Cardiac muscle cell (in vitro differentiated cells and primary cell): ENCODE measurements around the gene SLC12A5. TPM values are rescaled to one million over a fixed set of nuclear protein-coding genes. Genes with fewer than 3 reads are reported as not detected.

Experiments used
- DNase-seq, 2 donors: peaks; one replicate each; pipeline versions ENCODE4 v3.0.0 to v3.0.0-alpha.2; 2010 to 2017; ENCODE audit warnings: low read depth in 1 of 2, low spot score in 1 of 2
- H3K27ac ChIP-seq: fragments of 200-600 bp; sonication (generic); 2 replicates; pipeline ENCODE4 v1.5.1; 2016
- H3K27me3 ChIP-seq: fragments of 200-600 bp; sonication (generic); 2 replicates; pipeline ENCODE4 v1.6.0; 2016; ENCODE audit warnings: control low read depth
- H3K36me3 ChIP-seq: fragments of 200-600 bp; sonication (generic); 2 replicates; pipeline ENCODE4 v1.5.1; 2016; ENCODE audit warnings: control low read depth
- H3K4me1 ChIP-seq: fragments of 200-600 bp; sonication (generic); 2 replicates; pipeline ENCODE4 v1.8.1; 2017; ENCODE audit warnings: low read depth, mild to moderate bottlenecking, mixed run types
- H3K4me3 ChIP-seq: fragments of 200-600 bp; sonication (generic); 2 replicates; pipeline ENCODE4 v1.5.1; 2016; ENCODE audit warnings: mild to moderate bottlenecking
- H3K9me3 ChIP-seq: fragments of 200-600 bp; sonication (generic); 2 replicates; pipeline ENCODE4 v1.5.1; 2017; ENCODE audit warnings: low read depth, mild to moderate bottlenecking, control low read depth
- CTCF ChIP-seq: IDR thresholded peaks from 2 replicates; pipeline ENCODE4 v1.5.1; 2012; ENCODE audit warnings: low read depth, mild to moderate bottlenecking, low read length
- polyA plus RNA-seq: library from polyadenylated mRNA; unstranded; fragments of >200 nt; fragmentation: Nextera tagmentation; extraction: Ambion mirVana; gene quantifications from 2 replicates; pipeline ENCODE4 v1.2.1, GENCODE V29; 2016
- total RNA-seq: library from RNA; depleted of rRNA; stranded (reverse); fragments of >200 nt; gene quantifications from 2 replicates; pipeline ENCODE4 v1.2.3, GENCODE V29; 2016

The SLC12A5 gene
- total and polyA plus RNA-seq, 2 experiments from 2014 or later, result 8.3 to 27.9 TPM

- no peaks in the 10 kb centered on the region for H3K36me3 ChIP-seq
- TF ChIP-seq CTCF, result no peak
- DNase-seq, result no peak
- no peaks in the 10 kb centered on the region for H3K9me3 ChIP-seq
- no peak overlapping the region for H3K27ac ChIP-seq
- H3K27me3 ChIP-seq, result no peaks in the 10 kb centered on the region
- H3K4me1 ChIP-seq, result no peaks in the 10 kb centered on the region
- no peak overlapping the region for H3K4me3 ChIP-seq
Observed at GRCh38 chr20:46013322-46013828, 15.6 kb upstream of the SLC12A5 start.

- Histone ChIP-seq H3K9me3 (no peaks in the 10 kb centered on the region), H3K36me3 (no peaks in the 10 kb centered on the region), H3K27ac (no peak overlapping the region), H3K4me3 (no peak overlapping the region), H3K4me1 (no peaks in the 10 kb centered on the region), H3K27me3 (no peaks in the 10 kb centered on the region)
- peak; percentile 70 for TF ChIP-seq CTCF
- peak; percentile 52 to 69 for DNase-seq
Observed at GRCh38 chr20:46013829-46014516, 15.0 kb upstream of the SLC12A5 start.

GRCh38 chr20:46014517-46015396, 14.3 kb upstream of the SLC12A5 start:
- H3K27me3 ChIP-seq, result no peaks in the 10 kb centered on the region
- H3K4me1 ChIP-seq, result no peaks in the 10 kb centered on the region
- no peak for DNase-seq
- no peak for TF ChIP-seq CTCF
- no peaks in the 10 kb centered on the region for H3K36me3 ChIP-seq
- no peak overlapping the region for H3K4me3 ChIP-seq
- no peak overlapping the region for H3K27ac ChIP-seq
- H3K9me3 ChIP-seq, result no peaks in the 10 kb centered on the region

GRCh38 chr20:46017272-46017671, 11.7 kb upstream of the SLC12A5 start:
- TF ChIP-seq CTCF, result no peak
- H3K27ac ChIP-seq, result no peak overlapping the region
- H3K36me3 ChIP-seq, result no peaks in the 10 kb centered on the region
- no peaks in the 10 kb centered on the region for H3K27me3 ChIP-seq
- H3K4me3 ChIP-seq, result no peak overlapping the region
- H3K9me3 ChIP-seq, result no peaks in the 10 kb centered on the region
- no peak for DNase-seq
- H3K4me1 ChIP-seq, result no peaks in the 10 kb centered on the region

- peaks cover 2% of the 10 kb centered on the region for H3K27me3 ChIP-seq
- no peak overlapping the region for H3K4me3 ChIP-seq
- H3K36me3 ChIP-seq, result no peaks in the 10 kb centered on the region
- no peak for TF ChIP-seq CTCF
- no peak overlapping the region for H3K27ac ChIP-seq
- H3K9me3 ChIP-seq, result no peaks in the 10 kb centered on the region
- no peaks in the 10 kb centered on the region for H3K4me1 ChIP-seq
- no peak for DNase-seq
Observed at GRCh38 chr20:46018112-46018511, 10.9 kb upstream of the SLC12A5 start.
